Measurements from ENCODE around the gene EDA.

Gene EDA

GRCh38 chrX:69741721-69742120, 125.8 kb downstream of the EDA start:
- no peak overlapping the region for H3K27ac ChIP-seq
- no peak for TF ChIP-seq CTCF (IDR thresholded peaks at IDR 0.05)
- TF ChIP-seq ZFX (IDR thresholded peaks at IDR 0.05; ENCODE audit: borderline replicate concordance), result no peak

DNA sequence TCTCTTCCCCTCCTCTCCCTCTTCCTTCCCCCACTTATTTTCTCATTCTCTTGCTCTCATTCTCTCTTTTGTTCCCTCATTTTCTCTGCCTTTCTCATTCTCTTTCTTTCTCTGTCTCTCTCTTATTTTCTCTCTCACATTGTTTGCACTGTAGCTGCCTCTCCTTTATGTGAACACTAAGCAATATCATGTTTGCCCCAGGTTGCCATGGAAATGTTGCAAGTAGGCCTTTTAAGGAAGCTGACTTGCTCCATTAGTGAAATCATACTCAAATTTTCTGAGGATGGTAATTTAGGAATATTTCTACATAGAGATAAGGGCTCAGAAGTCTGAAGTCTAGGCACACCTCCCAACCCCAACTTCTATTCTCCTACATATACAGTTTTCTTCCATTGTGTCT, 130.1 kb downstream of the EDA start:
- H3K27ac ChIP-seq, result no peak overlapping the region
- no peak for TF ChIP-seq CTCF (IDR thresholded peaks at IDR 0.05)
- TF ChIP-seq ZFX (IDR thresholded peaks at IDR 0.05; ENCODE audit: borderline replicate concordance), result no peak

DNA sequence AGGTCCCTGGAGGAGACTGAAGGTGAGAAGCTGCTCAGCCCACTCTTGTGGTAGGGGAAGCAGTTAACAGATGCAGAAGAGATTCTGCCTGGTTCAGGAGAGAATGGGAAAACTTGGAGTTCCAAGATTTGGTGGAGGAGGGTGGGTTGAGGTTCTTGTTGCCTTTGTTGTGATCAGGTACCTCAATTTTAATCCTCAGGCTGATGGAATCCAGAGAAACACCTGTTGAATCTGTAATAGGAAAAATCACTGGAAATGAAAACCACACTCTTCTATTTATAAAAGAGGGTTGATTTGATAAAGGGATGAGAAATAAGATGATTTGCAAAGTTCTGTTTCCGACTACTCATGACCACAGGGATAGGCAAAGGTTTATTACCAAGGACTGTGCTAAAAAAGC, 132.1 kb downstream of the EDA start:
- H3K27ac ChIP-seq, result no peak overlapping the region
- TF ChIP-seq ZFX (IDR thresholded peaks at IDR 0.05; ENCODE audit: borderline replicate concordance) (no peak), CTCF (IDR thresholded peaks at IDR 0.05) (no peak)

DNA sequence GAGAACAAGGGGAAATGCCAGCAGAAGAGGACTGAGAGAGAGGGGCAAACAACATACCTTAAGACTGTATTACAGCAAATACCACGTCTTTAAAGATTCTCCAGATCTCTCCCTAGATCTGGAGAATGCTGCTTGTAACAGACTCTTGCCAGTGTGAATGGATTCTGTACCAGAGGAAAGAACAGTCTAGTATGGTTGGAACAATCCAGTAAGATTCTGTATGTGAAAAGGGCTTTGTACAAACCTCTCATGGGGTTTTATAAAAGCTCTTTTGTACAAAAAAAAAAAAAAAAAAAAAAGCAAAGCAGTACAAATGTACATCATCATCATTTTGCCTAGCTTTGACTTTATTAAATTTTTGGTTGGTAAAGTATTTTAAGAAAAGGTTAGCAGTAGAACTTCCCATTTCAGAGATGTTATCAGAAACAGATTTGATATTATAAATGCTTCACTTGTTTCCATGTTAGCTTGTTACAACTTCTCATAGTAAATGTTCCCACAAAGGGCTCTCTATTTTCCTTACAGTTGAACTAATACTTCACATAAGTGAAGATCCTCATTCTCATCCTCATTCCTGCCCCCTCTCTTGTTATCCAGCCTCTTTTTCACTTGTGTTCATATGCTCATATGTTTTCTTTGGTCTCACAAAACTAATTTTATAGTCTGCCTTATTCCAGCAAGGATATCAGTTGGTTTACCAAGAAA, 144.2 kb downstream of the EDA start:
- no peak for TF ChIP-seq CTCF (IDR thresholded peaks at IDR 0.05)
- TF ChIP-seq ZFX (IDR thresholded peaks at IDR 0.05; ENCODE audit: borderline replicate concordance), result no peak
- no peak overlapping the region for H3K27ac ChIP-seq

DNA sequence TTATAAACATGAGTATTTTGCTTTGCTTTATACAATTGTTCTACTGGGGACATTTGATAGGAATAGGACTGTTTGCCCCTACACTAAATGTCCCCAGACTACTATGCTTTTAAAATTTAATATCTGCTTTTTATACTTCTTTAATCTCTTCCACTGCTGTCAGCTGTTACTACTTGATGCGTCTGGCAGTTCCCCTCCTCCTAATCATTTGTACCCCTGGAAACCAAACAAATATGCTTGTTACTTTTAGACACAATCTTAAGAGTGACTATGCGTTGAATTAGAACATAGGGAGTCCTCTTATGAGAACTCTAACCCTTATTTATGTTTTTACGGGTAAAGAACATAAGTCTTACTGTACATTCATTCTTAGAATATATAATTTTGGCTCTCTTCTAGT, 145.7 kb downstream of the EDA start:
- no peak overlapping the region for H3K27ac ChIP-seq
- TF ChIP-seq CTCF (IDR thresholded peaks at IDR 0.05) (no peak), ZFX (IDR thresholded peaks at IDR 0.05; ENCODE audit: borderline replicate concordance) (no peak)

GRCh38 chrX:69762340-69762739, 146.4 kb downstream of the EDA start:
- H3K27ac ChIP-seq, result no peak overlapping the region
- TF ChIP-seq ZFX (IDR thresholded peaks at IDR 0.05; ENCODE audit: borderline replicate concordance) (no peak), CTCF (IDR thresholded peaks at IDR 0.05) (no peak)

DNA sequence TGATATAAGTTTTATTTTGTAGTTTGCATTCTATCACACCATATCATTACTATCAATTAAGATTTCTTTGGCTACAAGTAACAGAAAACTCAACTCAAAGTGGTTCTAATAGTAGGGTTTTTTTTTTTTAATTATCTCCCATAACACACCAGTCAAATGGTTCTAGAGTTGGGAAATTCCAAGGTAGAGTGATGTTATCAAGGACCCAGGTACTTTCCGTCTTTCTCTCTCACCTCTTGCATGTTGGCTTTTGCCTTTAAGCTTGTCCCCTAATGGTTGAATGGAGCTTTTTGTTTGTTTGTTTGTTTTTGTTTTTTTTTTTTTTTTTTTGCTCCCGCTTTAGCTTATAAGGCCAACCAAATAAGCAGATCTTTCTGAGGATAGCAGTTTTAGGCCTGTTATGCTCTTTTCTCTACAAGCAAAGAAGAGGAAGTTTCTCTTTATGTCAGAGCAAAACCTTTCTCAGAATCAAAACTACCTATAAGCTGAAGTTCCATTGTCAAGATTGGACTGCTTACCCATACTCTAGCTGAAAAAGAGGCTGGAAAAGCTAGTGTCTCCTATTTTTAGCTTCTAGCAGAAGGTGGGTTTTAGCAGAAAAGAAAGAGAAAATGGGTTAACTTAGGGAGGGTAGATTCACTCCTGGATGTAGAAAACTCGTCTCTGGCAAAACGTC, 177.5 kb downstream of the EDA start:
- TF ChIP-seq CTCF (IDR thresholded peaks at IDR 0.05) (no peak), ZFX (IDR thresholded peaks at IDR 0.05; ENCODE audit: borderline replicate concordance) (no peak)
- no peak overlapping the region for H3K27ac ChIP-seq
